GM21786 (cell line): Measurements from ENCODE around the gene SERPINB4.

ENCODE experiments used
- ATAC-seq: cut with Tn5 transposase; IDR thresholded peaks from one replicate; pipeline ENCODE4 v1.9.1; 2021; ENCODE audit not compliant: unreplicated experiment

SERPINB4 gene

DNA sequence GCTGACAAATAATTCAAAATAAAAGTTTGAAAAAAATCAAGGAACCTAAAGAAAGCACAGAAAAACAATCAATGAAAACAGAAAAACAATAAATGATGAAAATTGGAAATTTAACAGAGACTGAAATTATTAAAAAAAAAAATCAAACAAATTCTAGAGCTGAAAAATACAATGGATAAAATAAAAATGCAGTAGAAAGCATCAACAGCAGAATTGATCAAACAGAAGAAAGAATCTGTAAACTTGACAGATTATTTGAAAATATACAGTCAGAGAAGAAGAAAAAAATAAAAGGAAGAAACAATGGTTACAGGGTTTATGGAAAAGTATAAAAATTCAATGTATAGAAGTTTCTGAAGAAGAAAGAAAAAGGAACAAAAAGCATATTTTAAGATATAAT lies 16.2 kb downstream of the SERPINB4 start:
- no peak for ATAC-seq

DNA sequence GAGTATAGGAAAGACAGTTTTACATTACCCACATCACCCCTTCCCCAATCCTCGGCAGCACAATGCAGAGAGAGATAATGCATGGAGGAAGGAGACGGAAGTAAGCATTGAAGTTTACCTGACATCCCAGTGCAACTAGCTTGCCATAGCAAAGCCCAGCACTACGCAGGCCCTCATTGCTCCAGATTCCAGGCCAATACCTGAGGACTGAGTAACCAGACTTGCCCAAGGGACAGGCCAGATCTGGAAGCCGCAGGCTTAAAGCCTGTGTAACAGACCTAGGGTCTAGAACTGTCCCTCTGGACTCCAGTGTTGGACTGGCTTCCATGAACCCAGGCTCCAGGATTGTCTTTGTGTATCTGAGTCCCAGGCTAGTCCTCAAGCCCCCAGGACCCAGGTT lies 17.6 kb downstream of the SERPINB4 start:
- ATAC-seq, result no peak

DNA sequence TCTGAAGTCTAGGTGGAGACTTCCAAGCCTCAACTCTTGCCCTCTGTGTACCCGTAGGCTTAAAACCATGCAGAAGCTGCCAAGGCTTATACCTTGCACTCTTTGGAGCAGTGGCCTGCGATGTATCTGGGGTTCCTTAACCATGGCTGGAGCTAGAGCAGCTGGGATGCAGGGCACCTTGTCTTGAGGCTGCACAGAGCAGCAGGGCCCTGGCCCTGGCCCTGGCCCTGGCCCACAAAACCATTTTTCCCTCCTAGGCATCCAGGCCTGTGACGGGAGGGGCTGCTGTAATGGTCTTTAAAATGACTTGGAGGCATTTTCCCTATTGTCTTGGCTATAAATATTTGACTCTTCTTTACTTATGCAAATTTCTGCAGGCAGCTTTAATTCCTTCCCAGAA lies 19.2 kb downstream of the SERPINB4 start:
- ATAC-seq, result no peak

DNA sequence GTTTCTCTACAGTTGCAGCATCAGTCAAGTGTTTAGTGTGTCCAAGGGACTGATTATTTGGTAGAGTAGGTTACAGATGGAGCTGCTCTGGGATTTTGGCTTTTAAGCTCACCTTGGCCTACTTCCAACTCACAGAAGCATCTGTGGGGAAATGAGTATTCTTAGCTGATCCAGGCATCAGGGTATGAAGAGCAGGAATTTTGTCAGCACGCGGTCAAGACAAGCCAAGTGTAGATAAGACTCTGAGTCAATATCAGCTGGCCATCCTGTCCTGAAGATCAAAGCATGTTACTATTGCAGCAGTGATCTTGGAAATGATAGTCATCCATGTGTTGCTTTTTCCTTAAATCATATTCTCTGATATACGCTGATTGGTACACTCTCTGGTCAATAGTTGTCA lies 24.4 kb downstream of the SERPINB4 start:
- ATAC-seq, result no peak

DNA sequence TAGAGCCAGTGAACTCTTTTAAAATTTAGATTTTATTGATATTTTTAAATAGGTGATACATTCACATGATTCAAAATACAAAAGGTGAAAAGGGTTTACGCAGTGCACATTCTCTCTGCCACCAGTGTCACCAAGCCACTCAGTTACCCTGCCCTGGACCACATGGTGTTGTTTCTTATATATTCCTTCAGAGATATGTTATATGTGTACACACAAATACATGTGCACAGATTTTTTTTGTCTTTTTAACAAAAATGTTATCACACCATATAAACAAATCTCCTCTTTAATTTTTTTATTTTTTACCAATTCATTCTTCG lies 26.2 kb downstream of the SERPINB4 start:
- no peak for ATAC-seq

DNA sequence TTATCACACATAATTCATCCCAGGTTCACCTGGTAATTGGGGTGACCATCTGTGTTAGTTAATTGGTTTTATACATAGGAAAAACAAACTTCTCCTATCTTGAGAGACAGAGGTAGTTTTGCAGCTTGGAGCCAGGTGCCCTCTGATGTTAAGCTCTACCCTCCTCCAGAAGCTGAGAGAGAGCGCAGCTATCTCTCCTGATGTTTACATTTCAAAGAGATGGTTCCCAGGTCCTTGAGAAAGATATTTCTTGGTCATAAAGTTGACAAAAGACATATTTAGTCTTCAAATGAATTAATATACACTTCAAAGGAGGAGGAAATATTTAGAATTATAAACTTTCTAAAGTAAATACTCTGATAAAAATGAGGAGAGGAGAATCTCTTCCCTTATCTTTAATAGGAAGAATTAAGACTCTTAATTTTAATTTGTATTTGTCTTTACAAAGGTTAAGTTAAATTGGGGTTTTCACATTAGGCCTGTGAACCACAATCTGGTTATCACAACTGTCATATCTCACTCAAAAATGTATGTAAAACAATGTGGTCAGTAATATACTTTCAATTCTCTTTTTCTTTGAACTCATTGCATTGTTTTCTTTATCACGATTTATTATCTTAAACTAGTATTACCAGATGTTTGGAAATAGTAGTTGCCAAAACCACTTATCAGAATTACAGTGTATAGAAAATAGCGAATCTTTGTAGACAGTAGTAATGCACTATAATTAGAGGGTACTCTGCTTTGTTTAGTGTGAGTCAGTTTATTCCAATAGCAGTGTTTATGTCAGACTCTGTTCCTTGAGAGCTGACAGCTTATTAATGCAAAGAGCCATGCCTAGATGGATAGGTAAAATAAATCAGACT lies 26.8 kb downstream of the SERPINB4 start:
- ATAC-seq, result peak; percentile 59

DNA sequence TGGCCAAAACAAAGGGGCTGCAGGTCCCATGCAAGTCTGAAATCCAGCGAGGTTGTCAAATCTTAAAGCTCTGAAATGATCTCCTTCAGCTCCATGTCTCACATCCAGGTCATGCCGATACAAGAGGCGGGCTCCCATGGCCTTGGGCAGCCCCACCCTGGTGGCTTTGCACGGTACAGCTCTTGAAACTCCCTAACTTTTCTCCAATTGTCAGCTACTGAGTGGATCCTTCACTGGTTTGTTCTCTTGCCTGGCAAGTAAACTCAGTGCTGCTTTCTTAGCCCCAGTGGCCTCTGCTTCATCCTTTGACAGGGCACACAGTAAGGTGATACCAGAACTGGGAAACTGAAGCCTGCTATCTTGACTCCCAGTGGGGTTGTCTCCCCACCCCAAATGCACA lies 30.6 kb downstream of the SERPINB4 start:
- no peak for ATAC-seq

DNA sequence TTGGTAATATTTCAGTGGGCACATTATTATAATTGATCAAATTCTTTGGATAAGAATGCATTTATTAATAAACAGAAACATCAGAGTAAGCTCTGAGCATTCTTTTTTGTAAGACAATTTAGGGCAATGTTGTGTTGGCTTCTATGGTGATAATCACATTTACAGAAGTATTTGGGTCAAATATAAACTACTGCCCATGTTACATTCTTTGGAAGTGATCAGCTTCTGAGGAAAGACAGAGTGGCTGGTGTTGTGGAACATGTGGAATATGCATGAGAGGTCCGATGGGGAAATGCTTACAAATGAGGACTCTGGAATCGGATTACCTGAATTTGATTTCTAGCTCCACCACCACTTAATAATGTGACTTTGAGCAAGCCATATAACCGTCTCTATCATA lies 37.5 kb downstream of the SERPINB4 start:
- no peak for ATAC-seq

DNA sequence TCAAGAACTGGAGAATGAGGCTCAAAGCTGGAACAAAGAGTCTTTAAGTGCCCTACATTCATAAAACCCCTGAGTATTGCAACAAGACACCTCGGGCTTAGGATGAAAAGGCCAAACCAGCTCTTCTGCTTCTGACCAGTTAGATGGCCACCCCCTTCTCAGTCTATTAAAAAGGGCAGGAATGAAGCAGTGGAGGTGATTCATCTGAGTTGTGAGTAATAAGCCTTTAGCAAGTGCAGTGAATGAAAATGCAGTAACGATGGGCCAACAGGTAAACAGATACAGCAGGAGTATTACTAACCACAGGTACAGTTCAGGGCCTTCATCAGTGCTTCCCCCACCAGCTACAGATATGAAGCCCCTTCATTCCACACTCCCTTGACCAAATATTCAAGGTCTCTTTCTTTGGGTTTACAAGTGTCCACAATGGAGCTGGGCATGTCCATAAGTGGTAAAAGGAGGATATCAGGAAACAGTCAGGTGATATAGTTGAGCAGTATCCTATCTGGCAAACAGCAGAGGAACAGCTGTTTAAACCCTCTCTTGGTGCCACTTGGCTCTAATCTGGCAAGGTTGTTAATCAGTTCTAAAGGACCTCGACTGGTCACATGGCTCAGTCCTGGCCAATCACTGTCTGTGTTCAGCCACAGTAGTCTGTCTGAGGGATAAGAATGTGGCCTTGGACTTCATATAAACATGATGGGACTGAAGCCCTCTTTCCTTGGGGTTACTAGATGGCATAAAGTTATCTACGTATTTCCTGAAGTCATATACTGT lies 39.1 kb downstream of the SERPINB4 start:
- no peak for ATAC-seq

DNA sequence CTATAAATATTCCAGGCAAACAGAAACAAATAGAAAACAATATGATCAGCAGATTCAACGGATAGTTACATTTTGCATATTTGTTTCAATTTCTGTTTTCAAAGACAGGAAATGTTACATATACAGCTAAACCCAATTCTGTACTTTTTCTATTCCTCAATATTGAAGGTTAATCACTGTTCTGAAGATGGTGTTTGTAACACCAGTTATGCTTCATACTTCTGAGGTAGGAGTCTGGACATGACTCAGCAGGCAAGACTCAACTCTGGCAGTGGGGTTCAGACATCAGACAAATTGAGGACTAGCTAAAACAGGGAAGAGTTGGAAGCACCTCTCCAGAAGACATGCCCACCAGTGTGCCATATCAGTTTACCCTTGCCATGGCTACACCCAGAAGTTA lies 40.3 kb downstream of the SERPINB4 start:
- ATAC-seq, result peak; percentile 97

DNA sequence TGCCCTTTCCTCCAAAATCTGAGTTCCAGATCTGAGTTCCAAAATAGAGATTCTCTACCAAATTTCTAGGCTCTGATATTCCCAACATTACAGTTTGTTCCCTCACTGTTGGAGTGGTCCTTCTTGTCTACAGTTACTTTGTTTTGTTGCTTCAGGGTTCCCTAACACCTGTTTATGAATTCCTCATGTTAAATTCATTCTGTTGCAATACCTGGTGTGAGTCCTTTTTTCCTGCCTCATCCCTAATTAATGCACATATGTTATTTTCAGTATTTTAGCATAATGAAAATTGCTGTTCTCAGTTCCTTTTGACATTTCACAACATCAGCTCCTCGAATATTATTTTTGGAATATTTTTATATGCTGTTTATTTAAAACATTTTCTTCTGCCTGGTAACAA lies 40.7 kb downstream of the SERPINB4 start:
- no peak for ATAC-seq

DNA sequence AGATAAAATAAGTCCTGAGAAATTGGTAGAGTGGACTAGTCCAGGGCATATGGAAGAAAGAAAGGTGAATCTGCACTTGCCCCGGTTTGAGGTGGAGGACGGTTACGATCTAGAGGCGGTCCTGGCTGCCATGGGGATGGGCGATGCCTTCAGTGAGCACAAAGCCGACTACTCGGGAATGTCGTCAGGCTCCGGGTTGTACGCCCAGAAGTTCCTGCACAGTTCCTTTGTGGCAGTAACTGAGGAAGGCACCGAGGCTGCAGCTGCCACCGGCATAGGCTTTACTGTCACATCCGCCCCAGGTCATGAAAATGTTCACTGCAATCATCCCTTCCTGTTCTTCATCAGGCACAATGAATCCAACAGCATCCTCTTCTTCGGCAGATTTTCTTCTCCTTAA lies 47.1 kb downstream of the SERPINB4 start:
- ATAC-seq, result no peak

DNA sequence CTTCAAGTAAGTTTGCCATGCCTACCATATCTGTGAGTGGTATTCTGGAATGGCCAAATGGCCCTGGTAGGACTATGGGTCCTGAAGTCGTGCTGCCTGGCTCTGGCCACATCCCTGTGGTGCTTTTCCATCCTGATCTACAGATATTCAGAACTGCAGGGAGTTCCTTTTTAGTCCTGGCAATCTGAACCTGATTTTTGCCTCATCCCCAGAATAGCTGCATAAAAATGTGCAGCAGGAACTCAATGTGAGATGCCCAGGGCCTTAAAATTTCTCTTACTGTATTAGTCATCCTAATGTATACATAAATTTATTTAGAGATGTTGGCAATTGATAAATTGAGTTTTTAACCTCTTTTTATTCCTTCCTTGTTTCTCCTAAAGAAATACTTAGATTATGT lies 51.6 kb downstream of the SERPINB4 start:
- ATAC-seq, result no peak

DNA sequence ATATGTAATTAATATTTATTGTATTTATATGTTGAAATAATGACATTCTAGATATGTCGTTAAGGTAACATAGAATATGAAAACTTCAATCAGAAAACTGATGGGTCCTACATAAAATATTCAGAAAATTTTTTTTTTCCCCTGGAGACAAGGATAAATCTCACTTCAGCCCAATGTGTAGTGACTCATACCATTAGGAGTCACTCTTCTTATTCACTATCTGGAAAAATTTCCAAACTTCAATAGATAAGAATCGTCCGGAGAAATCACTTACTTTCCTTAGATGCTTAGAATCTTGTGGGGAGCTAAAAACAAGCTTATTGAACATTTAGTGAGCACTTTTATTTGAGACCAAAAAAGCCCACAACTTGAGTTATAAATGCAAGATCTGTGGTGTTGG lies 52.3 kb downstream of the SERPINB4 start:
- no peak for ATAC-seq

DNA sequence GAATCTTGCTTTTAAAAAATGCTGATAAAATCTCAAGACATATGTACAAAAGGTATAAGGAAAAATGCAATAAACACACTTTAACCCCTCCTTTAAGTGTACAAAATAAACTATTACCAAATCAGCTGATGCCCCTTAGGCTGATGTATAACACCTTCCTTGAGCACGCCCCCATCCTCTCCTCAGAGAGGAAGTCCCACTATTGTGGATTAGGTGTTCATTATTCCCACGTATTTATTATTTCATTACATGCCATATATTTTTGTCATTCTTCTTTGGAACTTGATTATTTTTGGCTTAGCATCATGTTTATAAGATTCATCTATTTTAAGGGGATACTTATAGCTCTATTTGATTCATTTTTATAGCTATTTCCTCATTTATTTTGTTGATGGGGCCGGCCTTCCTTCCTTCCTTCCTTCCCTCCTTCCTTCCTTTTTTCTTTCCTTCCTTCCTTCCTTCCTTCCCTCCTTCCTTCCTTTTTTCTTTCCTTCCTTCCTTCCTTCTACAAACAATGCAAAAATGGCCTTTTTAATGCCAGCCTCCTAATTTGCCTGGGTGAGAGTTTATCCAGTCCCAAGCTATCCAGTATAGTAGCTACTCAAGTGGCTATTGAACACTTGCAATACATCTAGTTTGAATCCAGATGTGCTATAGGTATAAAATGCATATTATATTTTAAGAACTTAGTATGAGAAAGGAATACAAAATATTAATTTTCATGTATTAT lies 52.9 kb downstream of the SERPINB4 start:
- ATAC-seq, result no peak

DNA sequence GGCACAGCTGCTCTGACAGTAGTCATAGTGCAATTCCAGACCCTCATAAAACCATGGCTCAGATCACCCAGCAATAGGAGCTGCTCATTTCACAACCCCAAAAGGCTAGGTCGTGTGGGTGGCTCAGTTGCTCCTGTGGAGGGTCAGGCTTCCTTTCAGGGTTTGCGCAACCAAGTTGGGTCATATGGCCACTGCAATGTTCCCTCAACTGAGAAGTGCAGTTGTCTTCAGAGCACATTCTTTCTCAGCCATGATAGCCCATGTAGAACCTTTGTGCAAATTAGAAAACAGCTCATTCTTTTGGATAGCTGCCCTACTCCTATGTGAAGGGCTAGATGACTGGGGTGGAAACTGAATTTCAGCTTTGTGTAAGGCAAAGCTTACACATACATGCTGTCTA lies 53.7 kb downstream of the SERPINB4 start:
- no peak for ATAC-seq

DNA sequence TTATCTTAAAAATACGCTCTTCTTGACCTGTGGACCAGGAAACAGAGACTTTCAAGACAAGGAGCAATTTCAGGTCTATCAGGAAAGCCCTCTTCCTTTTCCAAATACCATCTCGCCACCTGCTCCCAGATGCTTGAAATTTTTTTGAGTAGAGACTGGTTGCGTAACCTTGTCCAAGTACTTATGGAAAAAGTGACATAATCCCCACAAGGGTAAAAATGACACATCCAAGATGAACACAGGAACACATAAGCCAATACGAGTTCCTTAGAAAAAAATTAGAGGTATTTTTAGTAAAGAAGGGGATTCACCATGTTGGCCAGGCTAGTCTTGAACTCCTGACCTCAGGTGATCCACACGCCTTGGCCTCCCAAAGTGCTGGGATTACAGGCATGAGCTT lies 55.1 kb downstream of the SERPINB4 start:
- ATAC-seq, result no peak
